Natural killer cell (primary cell): ENCODE data around the gene POLR3GL. TPM values are rescaled to one million over a fixed set of nuclear protein-coding genes. Genes with fewer than 3 reads are reported as not detected.

ENCODE experiments used
- ATAC-seq, 3 donors: fragments of 150-1000 bp in 2 of 3; fragments of 200-7000 bp in 1 of 3; cut with Tn5 transposase; 1 replicate in 1 of 3; 2 replicates in 2 of 3; pipeline ENCODE4 v1.10.0; 2021; ENCODE audit warnings: mild to moderate bottlenecking in 2 of 3, moderate library complexity in 2 of 3
- DNase-seq, 2 donors: peaks; one replicate each; pipeline versions ENCODE4 v3.0.0 to v3.0.0-alpha.2; 2013 to 2021; ENCODE audit warnings: mixed read lengths in 1 of 2
- H3K27ac ChIP-seq: one replicate; pipeline ENCODE4 v1.5.1; 2013; ENCODE audit warnings: mild to moderate bottlenecking, low read length
- H3K27me3 ChIP-seq: one replicate; pipeline ENCODE4 v1.6.1; 2013; ENCODE audit warnings: low read length; ENCODE audit not compliant: control insufficient read depth, insufficient read depth
- H3K36me3 ChIP-seq: one replicate; pipeline ENCODE4 v1.6.1; 2013; ENCODE audit warnings: low read length; ENCODE audit not compliant: control insufficient read depth, insufficient read depth
- H3K4me1 ChIP-seq: one replicate; pipeline ENCODE4 v1.6.1; 2013; ENCODE audit warnings: low read length; ENCODE audit not compliant: control insufficient read depth, insufficient read depth
- H3K4me3 ChIP-seq: one replicate; pipeline ENCODE4 v1.5.1; 2013; ENCODE audit warnings: low read length
- H3K9me3 ChIP-seq: one replicate; pipeline ENCODE4 v1.6.1; 2013; ENCODE audit warnings: low read length; ENCODE audit not compliant: control insufficient read depth, insufficient read depth
- H3K27ac Mint-ChIP-seq, 2 donors: one replicate each; pipeline ENCODE4 v1.8.0; 2022; ENCODE audit warnings: mild to moderate bottlenecking in 2 of 2, mixed read lengths in 2 of 2, moderate library complexity in 1 of 2
- H3K27me3 Mint-ChIP-seq, 2 donors: one replicate each; pipeline ENCODE4 v1.8.0; 2022; ENCODE audit warnings: low read depth in 2 of 2, mixed read lengths in 2 of 2
- H3K36me3 Mint-ChIP-seq: one replicate; pipeline ENCODE4 v1.8.0; 2022; ENCODE audit warnings: mixed read lengths
- H3K4me1 Mint-ChIP-seq, 2 donors: one replicate each; pipeline ENCODE4 v1.8.0; 2022; ENCODE audit warnings: mixed read lengths in 2 of 2
- H3K4me3 Mint-ChIP-seq: one replicate; pipeline ENCODE4 v1.8.0; 2022; ENCODE audit warnings: mild to moderate bottlenecking, moderate library complexity, mixed read lengths
- H3K9me3 Mint-ChIP-seq, 2 donors: one replicate each; pipeline ENCODE4 v1.8.0; 2022; ENCODE audit warnings: mixed read lengths in 2 of 2
- CTCF ChIP-seq: fragments of 200-600 bp; IDR thresholded peaks from one replicate; pipeline ENCODE4 v1.8.0; 2022; ENCODE audit warnings: antibody characterized with exemption
- WGBS: methylation state at CpG from one replicate; pipeline ENCODE4 v1.1.7; 2013; ENCODE audit warnings: missing lambda C conversion rate; ENCODE audit not compliant: insufficient coverage; 5-methylcytosine and 5-hydroxymethylcytosine counted together
- intact Hi-C: fragments of 100-400 bp; cut with micrococcal nuclease; formaldehyde crosslinking; loops from one replicate; pipeline ENCODE4 v1.14.2; 2022
- total RNA-seq, 4 donors: library from RNA; stranded (reverse); fragments of 120-200 nt in 1 of 4; gene quantifications; one replicate each; pipeline versions ENCODE4 v1.2.3 to v1.2.4, GENCODE V29; 2013 to 2022

POLR3GL gene
- total RNA-seq, 3 donors from 2014 or later (not counting 1 experiment from before 2014, with no cell fraction given): 34.9 to 37.5 (median 37.4) TPM

DNA sequence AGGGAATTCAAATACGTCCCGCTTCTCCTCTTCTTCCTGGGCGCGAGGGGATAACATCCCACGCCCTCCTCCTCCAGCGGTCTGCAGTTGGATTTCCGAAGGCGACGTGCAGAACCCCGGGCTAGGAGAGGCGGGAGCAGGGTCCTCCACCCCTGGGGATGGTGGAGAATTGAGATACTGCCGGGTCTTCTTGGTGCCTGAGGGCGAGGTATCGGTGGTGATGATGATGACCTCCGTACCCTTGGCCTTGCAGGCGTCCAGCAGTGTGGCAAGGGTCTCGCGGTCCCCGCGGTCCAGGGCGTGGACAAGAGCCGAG is 3.4 kb upstream of the POLR3GL start:
- Histone ChIP-seq H3K9me3 (no peaks in the 10 kb centered on the region), H3K27ac (peak overlapping the region; percentile 65), H3K27me3 (no peaks in the 10 kb centered on the region), H3K36me3 (no peaks in the 10 kb centered on the region), H3K4me3 (peak overlapping the region; percentile 77), H3K4me1 (peaks cover 57% of the 10 kb centered on the region)
- no peak for ATAC-seq
- no peak for TF ChIP-seq CTCF
- intact Hi-C loops: loop anchor here (2.0 to 5.0 kb wide), 4 partner anchors 28 to 114 kb away; partner anchors contain the start of genes NUDT17 and TXNIP
- peak overlapping the region; percentile 65 to 87 for H3K27ac Mint-ChIP-seq
- H3K9me3 Mint-ChIP-seq: no peaks in the 10 kb centered on the region
- WGBS: 0% methylated on average over 19 of the region's 22 CpGs
- peaks cover 82 to 83% of the 10 kb centered on the region in 2 donors for H3K4me1 Mint-ChIP-seq
- no peaks in the 10 kb centered on the region for H3K36me3 Mint-ChIP-seq
- peak overlapping the region; percentile 94 for H3K4me3 Mint-ChIP-seq
- no peaks in the 10 kb centered on the region for H3K27me3 Mint-ChIP-seq
- peak; percentile 20 to 35 for DNase-seq

DNA sequence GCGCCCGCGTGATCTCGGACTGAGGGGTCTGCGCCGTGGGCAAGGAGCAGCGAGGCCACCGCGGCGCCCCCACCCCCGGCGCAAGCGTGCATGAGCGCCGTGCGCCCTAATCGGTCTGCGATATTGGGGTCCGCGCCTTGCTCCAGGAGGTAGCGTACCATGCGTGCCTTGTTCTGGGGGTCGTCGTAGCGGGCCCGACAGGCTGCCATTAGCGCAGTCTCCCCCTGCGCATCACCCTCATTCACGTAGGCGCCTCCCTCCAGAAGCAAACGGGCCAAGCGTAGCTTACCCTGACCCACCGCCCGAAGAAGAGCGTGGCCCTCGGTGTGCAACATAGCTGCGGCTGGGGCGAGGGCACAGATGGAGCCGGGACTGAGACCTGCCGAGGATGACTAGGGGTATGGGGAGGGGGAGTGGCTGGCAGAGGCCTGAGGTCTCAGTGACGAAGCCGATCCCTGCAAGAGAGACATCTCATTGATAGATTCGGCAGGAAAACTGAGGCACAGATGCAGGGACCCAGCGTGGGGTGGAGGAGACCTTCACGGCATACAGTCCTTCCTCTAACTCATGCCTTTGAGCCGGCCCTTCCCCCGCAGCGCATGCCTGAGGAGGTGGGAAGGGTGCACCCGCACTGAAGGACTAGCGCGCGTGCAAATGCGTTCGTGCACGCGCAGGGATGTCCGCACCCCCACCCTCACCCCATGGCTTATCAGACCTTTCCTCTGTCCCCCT is 2.9 kb upstream of the POLR3GL start:
- peak overlapping the region; percentile 77 for H3K4me3 ChIP-seq
- Mint-ChIP-seq H3K9me3 (no peaks in the 10 kb centered on the region), H3K4me1 (peaks cover 77 to 78% of the 10 kb centered on the region in 2 donors), H3K4me3 (peak overlapping the region; percentile 94), H3K27ac (peak overlapping the region; percentile 21 to 87), H3K27me3 (no peaks in the 10 kb centered on the region), H3K36me3 (no peaks in the 10 kb centered on the region)
- H3K36me3 ChIP-seq: no peaks in the 10 kb centered on the region
- DNase-seq (peak; percentile 39 to 66), ATAC-seq (no peak)
- under 1% methylated on average over 57 of the region's 57 CpGs for WGBS
- no peaks in the 10 kb centered on the region for H3K27me3 ChIP-seq
- intact Hi-C loops: loop anchor here (2.0 to 5.0 kb wide), 4 partner anchors 29 to 114 kb away; partner anchors contain the start of genes NUDT17 and TXNIP
- H3K4me1 ChIP-seq: peaks cover 56% of the 10 kb centered on the region
- TF ChIP-seq CTCF: no peak
- H3K27ac ChIP-seq: no peak overlapping the region
- no peaks in the 10 kb centered on the region for H3K9me3 ChIP-seq

GRCh38 chr1:145962157-145963102 is 2.1 kb upstream of the POLR3GL start:
- DNase-seq (peak; percentile 25 to 68), ATAC-seq (no peak)
- peaks cover 52% of the 10 kb centered on the region for H3K4me1 ChIP-seq
- no peaks in the 10 kb centered on the region for H3K27me3 Mint-ChIP-seq
- peak overlapping the region; percentile 32 for H3K27ac ChIP-seq
- 8% methylated on average over 23 of the region's 36 CpGs for WGBS
- peak overlapping the region; percentile 87 to 95 for H3K27ac Mint-ChIP-seq
- peak overlapping the region; percentile 77 for H3K4me3 ChIP-seq
- H3K4me1 Mint-ChIP-seq: peaks cover 70% of the 10 kb centered on the region in 2 donors
- H3K36me3 Mint-ChIP-seq: peaks cover 2% of the 10 kb centered on the region
- intact Hi-C loops: loop anchor here (5.0 kb wide), 3 partner anchors 35 to 115 kb away; partner anchors contain the start of genes NUDT17 and TXNIP
- no peak for TF ChIP-seq CTCF
- H3K27me3 ChIP-seq: no peaks in the 10 kb centered on the region
- H3K9me3 ChIP-seq: no peaks in the 10 kb centered on the region
- peak overlapping the region; percentile 94 for H3K4me3 Mint-ChIP-seq
- no peaks in the 10 kb centered on the region for H3K9me3 Mint-ChIP-seq
- H3K36me3 ChIP-seq: no peaks in the 10 kb centered on the region
